DMS153 (cell line): Measurements from ENCODE around the gene ZNF771.

ENCODE experiments used
- DNase-seq: peaks from one replicate; lab custom pipeline; 2025; lab: John Stamatoyannopoulos, UW

The ZNF771 gene

GRCh38 chr16:30399435-30400186, 7.8 kb upstream of the ZNF771 start:
- DNase-seq = peak; percentile 21

- DNase-seq = peak; percentile 34
These were observed 5.5 kb upstream of the ZNF771 start for GRCh38 chr16:30401768-30402425.

GRCh38 chr16:30406795-30407101, 658 bp upstream of the ZNF771 start:
- DNase-seq = no peak

- no peak for DNase-seq
These were observed 563 bp downstream of the ZNF771 start for GRCh38 chr16:30407804-30408534.

GRCh38 chr16:30409125-30410060, 2.0 kb downstream of the ZNF771 start:
- peak; percentile 64 for DNase-seq

GRCh38 chr16:30413112-30413806, 5.9 kb downstream of the ZNF771 start:
- no peak for DNase-seq

- no peak for DNase-seq
These were observed 6.8 kb downstream of the ZNF771 start for GRCh38 chr16:30414159-30414558.

GRCh38 chr16:30416047-30416603, 8.7 kb downstream of the ZNF771 start:
- DNase-seq = no peak

- DNase-seq = no peak
These were observed 9.5 kb downstream of the ZNF771 start for GRCh38 chr16:30416624-30417528.

- DNase-seq = peak; percentile 93
These were observed 10.3 kb downstream of the ZNF771 start for GRCh38 chr16:30417529-30418349.

- no peak for DNase-seq
These were observed 11.2 kb downstream of the ZNF771 start for GRCh38 chr16:30418350-30419181.

GRCh38 chr16:30421010-30421409, 13.6 kb downstream of the ZNF771 start:
- no peak for DNase-seq

- no peak for DNase-seq
These were observed 20.6 kb downstream of the ZNF771 start for GRCh38 chr16:30428055-30428454.

- no peak for DNase-seq
These were observed 21.9 kb downstream of the ZNF771 start for GRCh38 chr16:30429418-30429677.

GRCh38 chr16:30429678-30430427, 22.4 kb downstream of the ZNF771 start, which contains the start of gene DCTPP1:
TSS of gene DCTPP1 (minus strand) at chr16:30430030. CDS start at chr16:30429980, 50 bp downstream.
- peak; percentile 100 for DNase-seq

GRCh38 chr16:30430428-30430970, 23.1 kb downstream of the ZNF771 start:
- DNase-seq = peak; percentile 64

- no peak for DNase-seq
These were observed 27.4 kb downstream of the ZNF771 start for GRCh38 chr16:30434852-30435251.
